GM10266 (cell line): ENCODE measurements around the gene PITPNM2.

Experiments
- DNase-seq: peaks from one replicate; pipeline ENCODE4 v3.0.0; 2012; ENCODE audit errors: extremely low spot score
- TF ChIP-seq, protein P1 (sequence below): IDR thresholded peaks from 2 replicates; pipeline ENCODE4 v1.5.1; 2012; ENCODE audit warnings: mild to moderate bottlenecking, low read depth; ENCODE audit not compliant: control insufficient read depth, insufficient read depth; ENCODE audit errors: missing control alignments

Gene PITPNM2

DNA sequence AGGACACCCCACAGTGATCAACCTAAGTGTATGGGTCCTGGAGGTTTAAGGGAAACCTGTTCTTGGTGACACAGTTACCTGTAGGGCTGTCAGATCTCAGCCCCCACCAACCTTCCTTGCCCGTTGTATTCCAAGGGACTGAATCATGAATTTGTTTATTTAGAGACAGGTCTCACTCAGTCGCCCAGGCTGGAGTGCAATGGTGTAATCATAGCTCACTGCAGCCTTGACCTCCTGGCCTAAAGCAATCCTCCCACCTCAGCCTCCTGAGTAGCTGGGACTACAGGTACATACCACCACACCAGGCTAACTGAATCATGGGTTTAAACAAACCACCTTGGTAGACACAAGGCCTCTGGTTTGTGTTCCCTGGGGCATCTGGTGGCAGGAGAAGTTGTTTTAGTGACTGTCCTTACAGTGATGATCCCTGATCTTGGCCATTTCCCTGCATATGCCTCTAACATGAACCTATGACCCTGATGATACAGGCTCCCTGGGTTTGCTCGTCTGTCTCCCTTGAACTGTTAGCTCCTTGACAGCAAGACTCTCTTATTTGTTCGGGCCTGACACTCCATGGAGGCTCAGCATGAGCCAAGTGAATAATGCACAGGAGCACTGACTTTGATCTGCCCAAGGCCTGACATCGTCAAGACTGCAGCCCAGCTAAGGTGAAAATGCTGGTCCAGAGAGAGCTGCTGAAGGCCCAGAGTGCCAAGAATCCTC lies 47.9 kb downstream of the PITPNM2 start:
- TF ChIP-seq, protein P1, sequence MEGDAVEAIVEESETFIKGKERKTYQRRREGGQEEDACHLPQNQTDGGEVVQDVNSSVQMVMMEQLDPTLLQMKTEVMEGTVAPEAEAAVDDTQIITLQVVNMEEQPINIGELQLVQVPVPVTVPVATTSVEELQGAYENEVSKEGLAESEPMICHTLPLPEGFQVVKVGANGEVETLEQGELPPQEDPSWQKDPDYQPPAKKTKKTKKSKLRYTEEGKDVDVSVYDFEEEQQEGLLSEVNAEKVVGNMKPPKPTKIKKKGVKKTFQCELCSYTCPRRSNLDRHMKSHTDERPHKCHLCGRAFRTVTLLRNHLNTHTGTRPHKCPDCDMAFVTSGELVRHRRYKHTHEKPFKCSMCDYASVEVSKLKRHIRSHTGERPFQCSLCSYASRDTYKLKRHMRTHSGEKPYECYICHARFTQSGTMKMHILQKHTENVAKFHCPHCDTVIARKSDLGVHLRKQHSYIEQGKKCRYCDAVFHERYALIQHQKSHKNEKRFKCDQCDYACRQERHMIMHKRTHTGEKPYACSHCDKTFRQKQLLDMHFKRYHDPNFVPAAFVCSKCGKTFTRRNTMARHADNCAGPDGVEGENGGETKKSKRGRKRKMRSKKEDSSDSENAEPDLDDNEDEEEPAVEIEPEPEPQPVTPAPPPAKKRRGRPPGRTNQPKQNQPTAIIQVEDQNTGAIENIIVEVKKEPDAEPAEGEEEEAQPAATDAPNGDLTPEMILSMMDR = no peak
- DNase-seq = no peak

DNA sequence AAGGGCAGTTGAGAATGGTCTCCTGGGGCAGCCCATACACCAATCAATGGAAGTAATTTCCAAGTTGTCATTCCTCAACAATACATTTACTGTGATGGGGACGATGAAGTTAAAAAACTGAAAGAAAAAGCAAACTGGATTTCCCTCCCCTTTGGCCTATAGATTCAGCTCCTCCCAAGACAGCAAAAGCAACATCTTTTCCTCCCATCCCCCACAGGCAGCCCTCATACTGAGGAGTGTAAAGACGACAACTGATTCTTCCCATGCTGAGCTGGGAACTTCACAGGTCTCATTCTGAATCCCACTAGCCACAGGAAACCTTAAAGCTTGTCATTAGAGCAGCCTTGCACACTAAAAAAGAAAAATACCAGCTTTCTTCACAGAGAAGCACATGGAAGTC lies 48.5 kb downstream of the PITPNM2 start:
- TF ChIP-seq, protein P1 = no peak
- DNase-seq = no peak

DNA sequence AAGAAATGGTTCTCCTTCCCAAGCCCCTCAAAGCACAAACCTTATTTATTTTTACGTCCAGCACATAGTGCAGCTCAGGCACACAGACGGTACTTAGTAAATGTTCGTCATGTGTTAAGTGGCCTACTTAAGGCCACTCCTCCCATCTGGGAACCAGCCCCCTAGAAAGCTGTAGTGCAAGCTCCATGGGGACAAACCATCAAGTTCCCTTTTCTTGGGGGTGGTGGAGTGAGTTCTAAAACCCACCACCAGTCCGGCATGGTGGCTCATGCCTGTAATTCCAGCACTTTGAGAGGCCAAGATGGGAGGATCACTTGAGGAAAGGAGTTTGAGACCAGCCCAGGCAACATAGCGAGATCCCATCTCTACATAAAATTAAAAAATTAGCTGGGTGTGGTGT lies 49.4 kb downstream of the PITPNM2 start:
- TF ChIP-seq, protein P1 = no peak
- DNase-seq = no peak
